Measurements from ENCODE around the gene CYP26B1. TPM values are rescaled to one million over a fixed set of nuclear protein-coding genes. Genes with fewer than 3 reads are reported as not detected.

CYP26B1 gene
- total and polyA plus RNA-seq, 4 donors, result 0.47 to 1.8 (median 0.65) TPM

GRCh38 chr2:72166279-72166678 lies 18.6 kb upstream of the CYP26B1 start:
- Histone ChIP-seq H3K4me3 (ENCODE audit: low read depth in 1 of 3, low read length in 3 of 3) (no peak overlapping the region), H3K27ac (ENCODE audit: low read depth in 1 of 2, low read length in 2 of 2) (no peak overlapping the region), H3K4me1 (ENCODE audit: control insufficient read depth in 4 of 4, insufficient read depth in 4 of 4, low read length in 3 of 4) (no peaks in the 10 kb centered on the region), H3K9me3 (ENCODE audit: control insufficient read depth in 4 of 4, low read length in 3 of 4) (no peaks in the 10 kb centered on the region), H3K27me3 (ENCODE audit: control insufficient read depth in 4 of 4, insufficient read depth in 4 of 4, low read length in 3 of 4) (no peaks in the 10 kb centered on the region), H3K9ac (ENCODE audit: low read depth in 1 of 2, low read length in 2 of 2) (no peak overlapping the region), H3K36me3 (ENCODE audit: control insufficient read depth in 4 of 4, insufficient read depth in 3 of 4, low read depth in 1 of 4, low read length in 3 of 4) (no peaks in the 10 kb centered on the region)
- TF ChIP-seq RAD21 (IDR thresholded peaks at IDR 0.05), result no peak
- no peak for TF ChIP-seq YY1 (IDR thresholded peaks at IDR 0.05)
- no peak for TF ChIP-seq FOXA1 (IDR thresholded peaks at IDR 0.05)
- TF ChIP-seq NR2F2 (IDR thresholded peaks at IDR 0.05), result no peak
- no peak for TF ChIP-seq SP1 (IDR thresholded peaks at IDR 0.05)
- DNase-seq (ENCODE audit: low spot score), result no peak
- WGBS, result 87% methylated on average over 3 of the region's 3 CpGs

- Histone ChIP-seq H3K27ac (ENCODE audit: low read depth in 1 of 2, low read length in 2 of 2) (no peak overlapping the region), H3K4me1 (ENCODE audit: control insufficient read depth in 4 of 4, insufficient read depth in 4 of 4, low read length in 3 of 4) (no peaks in the 10 kb centered on the region), H3K36me3 (ENCODE audit: control insufficient read depth in 4 of 4, insufficient read depth in 3 of 4, low read depth in 1 of 4, low read length in 3 of 4) (no peaks in the 10 kb centered on the region), H3K9me3 (ENCODE audit: control insufficient read depth in 4 of 4, low read length in 3 of 4) (no peaks in the 10 kb centered on the region), H3K4me3 (ENCODE audit: low read depth in 1 of 3, low read length in 3 of 3) (no peak overlapping the region), H3K27me3 (ENCODE audit: control insufficient read depth in 4 of 4, insufficient read depth in 4 of 4, low read length in 3 of 4) (no peaks in the 10 kb centered on the region), H3K9ac (ENCODE audit: low read depth in 1 of 2, low read length in 2 of 2) (no peak overlapping the region)
- TF ChIP-seq RAD21 (IDR thresholded peaks at IDR 0.05) (no peak), RXRA (IDR thresholded peaks at IDR 0.05) (peak in 1 of 2 donors; percentile 10), HNF4G (IDR thresholded peaks at IDR 0.05) (no peak), EGR1 (IDR thresholded peaks at IDR 0.05; ENCODE audit: low read depth in 2 of 2) (no peak)
- no peak for DNase-seq (ENCODE audit: low spot score)
- WGBS, result 60% methylated on average over 3 of the region's 3 CpGs
Observed at GRCh38 chr2:72165792-72166191, 18.1 kb upstream of the CYP26B1 start.

GRCh38 chr2:72162574-72162973 lies 14.9 kb upstream of the CYP26B1 start:
- 85% methylated on average over 5 of the region's 5 CpGs for WGBS
- TF ChIP-seq EGR1 (IDR thresholded peaks at IDR 0.05; ENCODE audit: low read depth in 2 of 2) (no peak), CTCF (IDR thresholded peaks at IDR 0.05; ENCODE audit: low read depth, low read length, missing input control) (no peak), SP1 (IDR thresholded peaks at IDR 0.05) (no peak), HNF4G (IDR thresholded peaks at IDR 0.05) (no peak), HNF4A (conservative IDR thresholded peaks at IDR 0.05) (no peak), FOXA2 (IDR thresholded peaks at IDR 0.05) (no peak), RAD21 (IDR thresholded peaks at IDR 0.05) (no peak), FOXA1 (IDR thresholded peaks at IDR 0.05) (no peak), TAF1 (conservative IDR thresholded peaks at IDR 0.05) (no peak), GABPA (IDR thresholded peaks at IDR 0.05 in 1 of 2, conservative IDR thresholded peaks at IDR 0.05 in 1 of 2) (no peak), RXRA (IDR thresholded peaks at IDR 0.05) (no peak), MAX (IDR thresholded peaks at IDR 0.05) (no peak), YY1 (IDR thresholded peaks at IDR 0.05) (no peak), REST (IDR thresholded peaks at IDR 0.05) (no peak), JUND (IDR thresholded peaks at IDR 0.05) (no peak), ATF3 (IDR thresholded peaks at IDR 0.05) (no peak), NR2F2 (IDR thresholded peaks at IDR 0.05) (no peak), ZBTB33 (IDR thresholded peaks at IDR 0.05) (no peak)
- peaks cover 0 to 3% (median 0%) of the 10 kb centered on the region in 4 donors for H3K27me3 ChIP-seq (ENCODE audit: control insufficient read depth in 4 of 4, insufficient read depth in 4 of 4, low read length in 3 of 4)
- no peak overlapping the region for H3K9ac ChIP-seq (ENCODE audit: low read depth in 1 of 2, low read length in 2 of 2)
- no peak for DNase-seq (ENCODE audit: low spot score)
- no peaks in the 10 kb centered on the region for H3K9me3 ChIP-seq (ENCODE audit: control insufficient read depth in 4 of 4, low read length in 3 of 4)
- H3K4me1 ChIP-seq (ENCODE audit: control insufficient read depth in 4 of 4, insufficient read depth in 4 of 4, low read length in 3 of 4), result no peaks in the 10 kb centered on the region
- no peak overlapping the region for H3K4me3 ChIP-seq (ENCODE audit: low read depth in 1 of 3, low read length in 3 of 3)
- H3K36me3 ChIP-seq (ENCODE audit: control insufficient read depth in 4 of 4, insufficient read depth in 3 of 4, low read depth in 1 of 4, low read length in 3 of 4), result no peaks in the 10 kb centered on the region
- H3K27ac ChIP-seq (ENCODE audit: low read depth in 1 of 2, low read length in 2 of 2), result no peak overlapping the region

Measured in liver (tissue), 9 donors.